NOMO-1 (cell line): Measurements from ENCODE around the gene PISD.

Experiments used
- DNase-seq, 2 experiments: peaks; one replicate each; lab custom pipeline; 2025; ENCODE audit not compliant: unreplicated experiment in 2 of 2; lab: John Stamatoyannopoulos, UW

PISD gene

DNA sequence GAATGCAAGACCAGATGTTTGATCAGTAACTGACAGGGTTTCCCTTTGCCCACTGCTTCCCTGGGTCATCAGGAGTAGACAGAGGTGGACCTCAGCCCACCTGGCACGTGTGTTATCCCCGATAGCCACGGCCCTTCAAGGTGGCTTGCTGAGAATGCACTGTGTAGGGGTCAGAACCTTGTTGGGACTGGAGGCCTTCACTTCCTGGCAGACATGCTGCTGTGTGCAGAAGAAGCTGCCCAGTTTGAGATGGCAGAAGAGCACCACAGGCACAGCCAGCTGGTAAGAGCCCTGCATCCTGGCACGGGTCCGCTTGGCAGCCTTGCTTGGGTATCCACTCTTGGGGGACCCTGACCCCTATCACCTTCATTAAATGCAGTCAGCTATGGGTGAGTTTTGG, 83.8 kb downstream of the PISD start:
- no peak for DNase-seq

- DNase-seq, result no peak
Measured at GRCh38 chr22:31577711-31578110, 84.3 kb downstream of the PISD start.

- DNase-seq, result no peak
Measured at GRCh38 chr22:31575190-31575589, 86.8 kb downstream of the PISD start.

DNA sequence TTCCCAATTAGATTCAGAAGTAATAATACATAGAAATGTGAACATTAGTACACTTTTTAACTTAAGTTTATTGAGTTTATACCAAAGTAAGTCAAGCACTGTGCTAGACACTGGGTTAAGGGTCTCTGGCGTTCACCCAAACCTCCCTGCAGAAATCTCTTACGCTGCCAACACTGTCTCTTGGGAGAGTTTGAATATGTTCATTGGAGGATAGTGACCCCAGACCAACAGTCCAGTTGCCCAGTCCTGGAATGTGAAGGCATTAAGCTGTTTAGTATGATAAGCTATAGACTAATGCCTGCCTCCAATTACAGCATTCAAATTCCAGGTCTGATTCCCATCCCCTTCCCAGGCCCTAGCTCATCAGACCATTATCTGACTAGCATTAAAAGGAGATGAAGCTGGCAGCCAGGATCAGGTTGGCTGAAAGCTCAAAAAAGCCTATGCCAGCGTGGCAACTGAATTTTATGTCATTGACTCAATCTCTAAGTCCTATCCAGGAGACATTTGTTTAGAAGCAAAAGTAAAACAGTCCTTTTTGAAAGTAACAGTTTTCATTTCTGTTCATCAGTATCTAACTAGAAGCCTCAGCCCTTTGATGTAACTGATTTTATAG, 87.9 kb downstream of the PISD start:
- DNase-seq, result no peak

DNA sequence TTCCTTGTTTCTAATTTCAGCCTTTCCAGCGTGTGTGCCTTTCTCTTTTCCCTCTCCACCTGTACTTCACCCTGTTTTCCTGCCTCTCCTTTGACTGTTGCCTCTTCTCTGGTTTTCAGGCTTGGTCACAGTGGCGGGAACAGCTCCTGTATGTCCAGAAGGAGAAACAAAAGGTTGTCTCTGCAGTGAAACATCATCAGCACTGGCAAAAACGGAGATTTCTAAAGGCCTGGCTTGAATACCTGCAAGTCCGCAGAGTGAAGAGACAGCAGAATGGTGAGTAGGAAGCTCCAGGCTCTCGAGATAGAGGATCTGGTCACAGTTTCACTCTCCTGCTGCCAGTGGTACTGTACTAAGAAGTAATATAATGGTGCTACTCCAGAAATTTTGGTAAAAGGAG, 89.1 kb downstream of the PISD start:
- no peak for DNase-seq

- no peak for DNase-seq
Measured at GRCh38 chr22:31569126-31569525, 92.9 kb downstream of the PISD start.
